Right kidney (tissue), 1 donor: ENCODE measurements around the gene TNXB.

Experiments
- DNase-seq: peaks from one replicate; pipeline ENCODE4 v3.0.0-alpha.2; 2016

Gene TNXB

GRCh38 chr6:32139590-32139989 is 30.5 kb upstream of the TNXB start:
- no peak for DNase-seq

- DNase-seq: no peak
Observed at GRCh38 chr6:32137454-32137853, 28.3 kb upstream of the TNXB start.

- no peak for DNase-seq
Observed at GRCh38 chr6:32133786-32134185, 24.6 kb upstream of the TNXB start.

GRCh38 chr6:32132110-32132509 is 23.0 kb upstream of the TNXB start:
- no peak for DNase-seq

- DNase-seq: no peak
Observed at GRCh38 chr6:32131439-32131948, 22.4 kb upstream of the TNXB start.

- DNase-seq: no peak
Observed at GRCh38 chr6:32129297-32130088, 20.4 kb upstream of the TNXB start.

- DNase-seq: no peak
Observed at GRCh38 chr6:32128751-32129296, 19.7 kb upstream of the TNXB start.

- peak; percentile 81 for DNase-seq
Observed at GRCh38 chr6:32127717-32128592, 18.8 kb upstream of the TNXB start, which contains the start of gene ATF6B. ATF6B (minus strand) TSS chr6:32128246; CDS start chr6:32128207, 39 bp downstream.

GRCh38 chr6:32127409-32127716 is 18.2 kb upstream of the TNXB start:
- no peak for DNase-seq

GRCh38 chr6:32126880-32127279 is 17.7 kb upstream of the TNXB start:
- no peak for DNase-seq

GRCh38 chr6:32123681-32124080 is 14.5 kb upstream of the TNXB start:
- no peak for DNase-seq

- no peak for DNase-seq
Observed at GRCh38 chr6:32120573-32121059, 11.5 kb upstream of the TNXB start.

- peak; percentile 55 for DNase-seq
Observed at GRCh38 chr6:32118782-32119628, 9.9 kb upstream of the TNXB start.

- no peak for DNase-seq
Observed at GRCh38 chr6:32117461-32117860, 8.3 kb upstream of the TNXB start.

- no peak for DNase-seq
Observed at GRCh38 chr6:32116674-32117073, 7.5 kb upstream of the TNXB start.

GRCh38 chr6:32115623-32116022 is 6.5 kb upstream of the TNXB start:
- no peak for DNase-seq

GRCh38 chr6:32114796-32115195 is 5.7 kb upstream of the TNXB start:
- DNase-seq: no peak

GRCh38 chr6:32113386-32114352 is 4.5 kb upstream of the TNXB start:
- no peak for DNase-seq

GRCh38 chr6:32112431-32112980 is 3.4 kb upstream of the TNXB start:
- no peak for DNase-seq

- DNase-seq: no peak
Observed at GRCh38 chr6:32111424-32112066, 2.4 kb upstream of the TNXB start.
